Superior temporal gyrus (tissue), 1 donor: ENCODE results near the gene PEAR1.
A peak's percentile ranks its signal among the peaks of the same experiment; 100 is the strongest.

Experiments
- DNase-seq: peaks from one replicate; pipeline ENCODE4 v3.0.0-alpha.2; 2016; ENCODE audit errors: extremely low spot score

Gene PEAR1

DNA sequence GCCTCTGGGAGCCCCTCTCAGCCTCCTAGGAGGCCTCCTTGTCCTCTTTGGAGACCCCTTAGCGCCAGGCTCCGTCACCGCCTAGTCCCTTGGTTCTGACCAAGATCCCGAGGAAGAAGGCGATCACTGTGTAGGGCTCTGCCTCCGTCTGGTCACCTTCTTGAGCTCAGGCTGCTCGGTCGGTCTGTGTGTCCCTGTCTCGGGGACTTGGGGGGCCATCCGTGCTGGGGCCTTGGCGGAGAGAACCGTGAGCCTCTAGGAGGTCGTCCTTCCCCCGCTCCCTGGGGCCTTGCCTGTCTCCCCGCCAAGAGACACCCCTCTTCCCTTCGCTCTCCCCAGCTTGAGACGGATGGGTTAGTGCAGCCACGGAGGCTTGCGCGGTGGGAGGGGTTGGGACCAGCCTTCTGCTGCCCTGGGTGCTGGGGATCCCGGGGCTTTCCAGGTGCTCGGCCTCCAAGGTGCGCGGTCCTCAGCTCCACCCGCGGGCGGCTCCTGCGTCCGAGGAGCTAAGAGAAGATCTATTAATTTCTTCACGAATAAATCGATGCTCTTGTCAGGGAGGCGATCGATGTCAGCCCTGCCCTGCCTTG is 33.9 kb upstream of the PEAR1 start:
- DNase-seq, result no peak

DNA sequence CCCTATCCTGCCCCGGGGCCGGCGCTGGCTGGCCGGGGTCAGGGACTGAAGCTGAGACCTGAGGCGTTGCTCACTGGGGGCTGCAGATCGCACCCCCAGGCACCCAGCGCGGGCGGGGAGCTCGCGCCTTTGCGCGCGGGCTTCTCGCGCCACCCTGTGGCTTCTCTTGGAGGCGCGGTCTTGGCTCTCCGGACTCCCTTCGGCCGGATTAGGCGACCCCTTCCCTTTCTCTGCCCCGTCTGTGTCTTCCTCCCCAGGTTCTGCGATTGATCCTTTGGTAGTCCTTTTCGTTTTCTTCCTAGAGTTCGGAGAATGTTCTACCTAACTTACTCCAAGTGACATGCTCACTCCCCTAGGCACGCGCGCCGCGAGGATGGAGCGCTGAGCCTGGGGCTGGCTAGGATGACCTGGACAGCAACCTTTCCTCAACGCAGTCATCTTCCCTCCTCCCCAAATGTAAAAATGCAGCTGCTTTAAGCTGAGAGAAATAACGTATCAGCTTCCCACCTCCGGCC is 33.3 kb upstream of the PEAR1 start:
- DNase-seq, result peak; percentile 64

DNA sequence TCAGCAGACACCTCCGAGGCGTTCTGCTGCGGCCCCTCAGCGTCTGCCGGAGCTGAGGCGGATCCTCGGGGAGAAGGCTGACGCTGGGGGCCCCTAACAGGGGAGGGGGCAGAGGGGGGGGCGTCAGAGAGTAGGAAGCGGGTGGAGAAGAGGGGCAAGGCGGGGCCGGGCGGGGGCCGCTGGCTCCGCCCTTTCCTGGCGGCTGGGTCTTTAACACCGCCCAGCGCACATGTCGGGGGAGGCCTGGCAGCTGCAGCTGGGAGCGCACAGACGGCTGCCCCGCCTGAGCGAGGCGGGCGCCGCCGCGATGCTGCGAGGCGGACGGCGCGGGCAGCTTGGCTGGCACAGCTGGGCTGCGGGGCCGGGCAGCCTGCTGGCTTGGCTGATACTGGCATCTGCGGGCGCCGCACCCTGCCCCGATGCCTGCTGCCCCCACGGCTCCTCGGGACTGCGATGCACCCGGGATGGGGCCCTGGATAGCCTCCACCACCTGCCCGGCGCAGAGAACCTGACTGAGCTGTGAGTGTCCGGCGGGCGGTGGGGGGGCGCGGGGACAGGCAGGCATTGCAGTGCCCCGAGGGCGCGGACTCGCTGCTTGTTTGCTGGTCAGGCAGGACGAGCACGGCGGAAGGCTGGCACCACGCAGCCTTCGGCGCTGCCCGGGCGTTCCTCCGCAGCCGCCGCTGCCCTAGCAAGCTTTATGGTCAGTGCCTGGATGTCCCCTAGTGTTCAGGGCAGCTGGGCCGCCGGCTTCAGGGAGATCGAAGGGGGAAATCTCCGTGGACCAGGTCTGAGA is 32.7 kb upstream of the PEAR1 start, which contains the start of gene NTRK1:
Gene NTRK1 (plus strand): TSS at position 238 of the 796 bp plus-strand sequence. CDS start 70 bp downstream, at position 308.
- DNase-seq, result peak; percentile 18

DNA sequence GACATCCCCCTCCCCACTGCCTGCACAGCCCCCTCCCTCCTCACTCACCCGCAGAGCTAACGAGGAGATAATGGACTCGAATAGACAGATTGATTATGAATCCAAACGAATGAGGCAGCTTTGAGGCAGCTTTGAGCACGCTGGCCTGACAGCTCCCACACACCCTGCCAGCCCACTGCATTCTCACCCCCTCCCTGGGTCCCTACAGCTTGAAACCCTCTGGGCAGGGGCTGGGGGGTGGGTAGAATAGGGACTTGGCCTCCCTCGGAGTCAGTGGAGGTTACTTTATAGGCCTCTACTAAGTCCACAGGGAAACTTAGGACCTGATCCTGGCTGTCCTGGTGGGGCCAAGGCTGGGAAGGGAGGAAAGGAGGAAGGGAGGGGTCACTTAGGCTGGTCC is 30.9 kb upstream of the PEAR1 start:
- no peak for DNase-seq

DNA sequence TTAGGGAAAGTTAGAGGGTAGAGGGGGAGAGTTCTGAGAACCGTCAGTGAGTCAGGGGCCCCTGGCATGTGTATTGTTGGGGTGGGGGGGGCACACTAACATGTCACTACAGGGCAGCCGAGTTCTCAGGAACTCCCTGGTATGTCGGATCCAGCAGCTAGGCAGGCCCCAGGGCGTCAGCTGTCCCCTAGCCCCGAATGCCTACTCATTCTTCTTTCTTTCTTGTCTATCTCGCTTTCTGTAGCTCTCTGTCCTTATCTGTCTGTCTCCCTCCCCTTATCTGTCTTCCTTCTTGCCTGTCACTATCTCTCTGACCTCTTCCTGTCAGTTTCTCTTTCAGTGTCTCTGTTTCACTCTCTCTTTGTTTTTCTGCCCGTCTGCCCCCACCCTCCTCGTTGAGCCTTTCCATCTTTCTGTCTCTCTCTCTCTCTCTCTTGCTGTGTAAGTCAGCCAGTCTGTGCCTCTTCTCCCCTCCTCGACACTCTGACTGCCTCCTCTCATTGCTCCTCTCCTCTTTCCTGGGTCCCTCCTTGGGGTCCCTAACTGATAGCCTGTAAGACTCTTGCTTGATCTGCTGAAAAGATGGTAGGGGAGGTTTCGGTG is 30.4 kb upstream of the PEAR1 start:
- DNase-seq, result no peak

DNA sequence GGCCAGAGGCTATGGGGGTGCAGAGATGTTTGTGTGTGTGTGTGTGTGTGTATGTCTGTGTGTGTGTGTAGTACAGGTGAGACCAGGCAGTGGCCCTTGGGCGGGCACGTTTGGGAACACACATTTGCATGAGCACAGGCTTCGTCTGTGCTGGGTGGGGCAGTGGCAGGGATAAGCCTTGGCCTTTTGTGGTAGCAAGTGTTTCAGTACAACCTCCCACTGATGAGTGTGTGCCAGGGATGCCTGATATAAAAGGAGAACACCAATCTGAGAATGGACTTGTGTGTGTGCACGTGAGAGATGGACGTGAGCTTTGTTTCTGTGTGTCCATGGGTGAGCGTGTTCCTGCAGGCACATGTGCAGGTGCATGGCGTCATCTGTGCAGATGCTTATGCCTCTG is 29.9 kb upstream of the PEAR1 start:
- no peak for DNase-seq

DNA sequence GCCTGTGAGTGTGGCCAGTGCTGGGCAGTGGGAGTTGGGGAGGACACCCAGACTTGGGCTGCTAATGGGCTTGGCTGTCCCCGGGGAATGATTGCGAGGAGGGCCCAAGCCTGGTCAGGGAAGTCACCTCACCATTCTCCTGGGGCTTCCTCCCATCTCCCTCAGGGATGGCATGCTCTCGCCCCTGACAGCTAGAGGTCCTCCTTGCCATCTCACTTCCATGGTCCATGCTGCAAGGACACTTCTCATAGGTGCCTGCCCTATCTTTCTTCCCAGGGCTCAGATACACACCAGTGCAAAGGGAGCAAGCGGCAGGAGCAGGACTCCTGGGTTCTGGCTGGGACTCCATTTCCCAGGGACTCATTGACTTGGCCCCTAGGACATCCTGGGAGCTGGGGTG is 28.7 kb upstream of the PEAR1 start:
- no peak for DNase-seq

DNA sequence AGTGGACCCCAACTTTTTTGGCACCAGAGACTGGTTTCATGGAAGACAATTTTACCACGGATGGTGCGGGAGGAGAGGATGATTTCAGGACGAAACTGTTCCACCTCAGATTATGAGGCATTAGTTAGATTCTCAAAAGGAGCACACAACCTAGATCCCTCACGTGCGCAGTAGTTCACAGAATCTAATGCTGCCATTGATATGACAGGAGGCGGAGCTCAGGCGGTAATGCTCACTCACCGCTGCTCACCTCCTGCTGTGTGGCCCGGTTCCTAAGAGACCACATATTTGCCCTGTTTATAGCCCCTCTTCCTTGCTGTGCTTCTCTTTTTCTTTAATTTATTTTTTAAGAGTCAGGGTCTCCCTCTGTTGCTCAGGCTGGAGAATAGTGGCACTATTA is 28.3 kb upstream of the PEAR1 start:
- no peak for DNase-seq

DNA sequence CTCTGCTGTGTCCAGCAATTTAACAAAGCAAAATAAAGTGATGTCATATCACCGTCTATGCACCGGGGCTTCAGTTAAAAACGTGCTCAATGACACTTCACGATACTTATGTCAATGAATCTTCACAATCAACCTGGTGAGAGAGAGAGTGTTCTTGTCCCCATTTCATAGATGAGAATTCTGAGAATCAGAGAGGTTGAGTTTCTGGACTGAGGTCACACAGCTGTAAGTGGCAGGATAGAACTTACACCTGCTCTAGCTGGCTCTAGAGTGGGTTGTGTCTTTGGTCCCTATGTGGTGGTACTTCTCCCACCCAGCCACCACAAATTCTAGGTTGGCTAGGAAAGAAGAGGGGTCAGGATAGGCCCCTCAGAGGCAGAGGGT is 27.7 kb upstream of the PEAR1 start:
- no peak for DNase-seq

DNA sequence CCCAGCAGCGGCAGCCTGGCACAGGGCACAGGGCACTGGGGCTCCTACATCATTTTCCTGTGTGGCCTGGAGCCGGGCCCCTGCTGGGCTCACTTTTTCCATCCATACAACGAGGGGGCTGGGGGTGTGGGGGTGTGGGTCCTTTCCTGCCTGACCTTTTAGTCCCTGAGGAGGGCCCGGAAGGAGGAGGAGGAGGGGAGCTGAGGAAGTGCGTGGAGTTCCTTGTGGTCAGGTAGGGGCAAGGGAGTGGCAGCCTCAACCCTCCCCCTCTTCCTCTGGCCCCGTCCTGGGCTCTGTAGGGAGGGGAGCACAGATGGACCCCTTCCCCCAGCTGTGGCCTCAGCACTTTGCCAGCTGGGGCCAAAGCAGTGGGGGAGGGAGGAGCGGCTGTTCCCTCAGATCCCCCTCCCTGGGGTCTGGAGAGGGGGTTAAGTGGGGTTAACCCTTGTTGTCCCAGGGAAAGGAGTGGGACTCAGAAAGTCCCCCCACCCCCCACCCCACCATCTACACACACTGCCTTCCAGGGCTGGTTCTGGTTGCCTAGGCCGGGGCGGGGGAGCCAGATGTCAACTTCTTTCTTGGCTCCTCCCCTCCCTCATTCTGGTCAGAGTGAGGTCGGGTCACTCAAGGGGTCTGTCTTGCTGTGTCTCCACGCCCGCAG is 27.1 kb upstream of the PEAR1 start:
- DNase-seq, result no peak

DNA sequence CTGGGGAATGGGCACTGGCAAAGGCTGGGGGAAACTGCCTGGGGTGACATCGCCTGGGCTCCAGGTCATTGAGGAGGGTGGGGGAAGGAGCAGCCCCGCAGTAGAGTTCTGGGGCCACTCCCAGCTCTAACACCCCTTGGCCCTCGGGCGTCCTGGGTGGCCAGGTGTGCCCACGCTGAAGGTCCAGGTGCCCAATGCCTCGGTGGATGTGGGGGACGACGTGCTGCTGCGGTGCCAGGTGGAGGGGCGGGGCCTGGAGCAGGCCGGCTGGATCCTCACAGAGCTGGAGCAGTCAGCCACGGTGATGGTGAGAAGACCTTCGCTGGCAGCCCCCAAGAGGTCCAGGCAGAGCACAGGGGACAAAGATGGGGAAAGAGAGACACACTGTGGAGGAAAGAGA is 25.2 kb upstream of the PEAR1 start:
- no peak for DNase-seq

DNA sequence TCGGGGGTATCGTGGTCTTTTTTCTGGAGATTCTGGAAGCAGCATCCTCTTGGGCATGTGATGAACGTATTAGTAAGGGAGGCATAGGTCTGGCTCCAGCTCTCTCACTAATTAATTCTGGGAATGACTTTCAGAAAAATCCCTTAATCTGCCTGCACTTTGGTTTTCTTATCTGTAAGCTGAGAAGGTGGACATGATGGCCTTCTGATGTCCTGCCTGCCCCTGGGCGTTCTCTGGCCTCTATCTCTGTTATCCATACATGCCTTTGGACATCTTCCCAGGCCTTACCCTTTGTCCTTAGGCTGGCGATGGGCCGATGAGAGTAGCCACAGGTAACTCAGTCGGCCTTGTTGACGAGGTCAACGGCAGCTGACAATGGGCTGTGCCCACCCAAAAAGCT is 24.1 kb upstream of the PEAR1 start:
- DNase-seq, result no peak

DNA sequence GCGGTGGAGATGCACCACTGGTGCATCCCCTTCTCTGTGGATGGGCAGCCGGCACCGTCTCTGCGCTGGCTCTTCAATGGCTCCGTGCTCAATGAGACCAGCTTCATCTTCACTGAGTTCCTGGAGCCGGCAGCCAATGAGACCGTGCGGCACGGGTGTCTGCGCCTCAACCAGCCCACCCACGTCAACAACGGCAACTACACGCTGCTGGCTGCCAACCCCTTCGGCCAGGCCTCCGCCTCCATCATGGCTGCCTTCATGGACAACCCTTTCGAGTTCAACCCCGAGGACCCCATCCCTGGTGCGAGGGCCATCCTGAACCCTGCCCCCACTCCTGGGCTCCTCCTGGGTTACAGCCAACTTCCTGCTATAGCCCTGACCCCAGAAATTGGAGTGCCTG is 19.9 kb upstream of the PEAR1 start:
- DNase-seq, result no peak

DNA sequence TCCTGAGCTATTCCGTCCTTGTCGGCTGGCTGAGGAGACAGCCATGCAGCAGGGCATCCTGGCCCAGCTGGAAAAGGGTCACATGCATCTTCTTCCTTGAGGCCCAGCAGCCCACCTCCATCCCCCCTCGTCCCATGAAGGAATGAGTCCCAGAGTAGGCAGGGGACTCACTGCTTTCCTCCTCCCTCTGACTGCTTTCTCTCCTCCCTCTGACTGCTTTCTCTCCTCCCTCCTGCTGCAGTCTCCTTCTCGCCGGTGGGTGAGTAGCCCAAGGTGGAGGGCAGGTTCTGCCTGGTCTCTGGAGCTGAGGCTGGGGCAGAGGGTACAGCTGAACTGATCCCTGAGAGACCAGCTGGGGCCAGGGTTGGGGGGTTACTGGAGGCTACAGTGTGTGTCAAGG is 19.4 kb upstream of the PEAR1 start:
- no peak for DNase-seq

DNA sequence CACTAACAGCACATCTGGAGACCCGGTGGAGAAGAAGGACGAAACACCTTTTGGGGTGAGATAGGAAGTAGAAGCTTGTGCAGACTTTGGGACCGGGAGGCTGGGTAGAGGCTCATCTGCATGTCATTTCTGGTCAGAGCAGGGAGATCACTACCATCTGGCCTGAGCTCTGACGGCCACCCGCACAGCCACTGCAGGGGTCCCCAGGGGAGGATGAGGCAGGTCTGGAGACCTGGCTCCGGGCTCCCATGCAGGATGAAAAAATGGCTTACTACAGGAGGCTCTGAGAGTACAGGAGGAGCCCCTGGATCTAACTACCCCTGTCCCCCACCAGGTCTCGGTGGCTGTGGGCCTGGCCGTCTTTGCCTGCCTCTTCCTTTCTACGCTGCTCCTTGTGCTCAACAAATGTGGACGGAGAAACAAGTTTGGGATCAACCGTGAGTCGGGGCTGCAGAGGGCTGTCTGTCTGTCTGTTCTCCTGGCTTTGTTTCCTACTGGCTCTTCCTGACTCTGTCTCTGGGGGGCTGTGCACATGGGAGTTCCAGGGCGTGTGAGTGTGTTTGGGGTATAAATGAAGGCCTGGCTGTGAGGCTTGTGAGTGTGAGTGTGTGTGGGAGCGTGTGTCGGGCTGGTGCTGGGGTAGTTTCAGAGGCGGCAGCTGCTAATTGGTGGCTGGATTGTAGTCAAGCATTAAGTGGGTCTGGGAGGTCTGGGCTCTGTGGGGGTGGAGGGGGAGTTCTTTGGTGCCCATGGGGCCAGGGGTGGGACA is 18.8 kb upstream of the PEAR1 start:
- DNase-seq, result no peak

DNA sequence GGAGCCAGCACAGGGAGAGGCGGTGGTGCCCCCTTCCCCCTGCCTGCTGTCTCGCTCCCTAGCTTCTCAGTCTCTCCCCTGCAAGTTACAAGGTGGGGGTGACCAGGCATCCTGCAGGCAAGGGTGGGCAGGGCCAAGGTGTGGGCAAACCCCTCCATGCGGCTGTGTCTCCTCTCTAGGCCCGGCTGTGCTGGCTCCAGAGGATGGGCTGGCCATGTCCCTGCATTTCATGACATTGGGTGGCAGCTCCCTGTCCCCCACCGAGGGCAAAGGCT is 18.2 kb upstream of the PEAR1 start:
- DNase-seq, result no peak

DNA sequence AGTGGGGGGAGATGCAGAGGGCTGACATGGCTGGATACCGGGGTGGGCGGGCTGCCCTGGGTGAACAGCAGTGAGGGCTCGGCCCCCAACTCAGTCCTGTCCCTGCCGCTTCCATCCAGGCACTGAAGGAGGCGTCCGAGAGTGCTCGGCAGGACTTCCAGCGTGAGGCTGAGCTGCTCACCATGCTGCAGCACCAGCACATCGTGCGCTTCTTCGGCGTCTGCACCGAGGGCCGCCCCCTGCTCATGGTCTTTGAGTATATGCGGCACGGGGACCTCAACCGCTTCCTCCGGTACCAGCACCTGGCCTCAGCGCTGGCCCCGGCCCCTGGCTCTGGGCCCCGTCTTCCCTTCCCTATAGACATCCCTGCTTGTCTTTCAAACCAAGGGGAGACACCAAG is 17.2 kb upstream of the PEAR1 start:
- DNase-seq, result no peak

DNA sequence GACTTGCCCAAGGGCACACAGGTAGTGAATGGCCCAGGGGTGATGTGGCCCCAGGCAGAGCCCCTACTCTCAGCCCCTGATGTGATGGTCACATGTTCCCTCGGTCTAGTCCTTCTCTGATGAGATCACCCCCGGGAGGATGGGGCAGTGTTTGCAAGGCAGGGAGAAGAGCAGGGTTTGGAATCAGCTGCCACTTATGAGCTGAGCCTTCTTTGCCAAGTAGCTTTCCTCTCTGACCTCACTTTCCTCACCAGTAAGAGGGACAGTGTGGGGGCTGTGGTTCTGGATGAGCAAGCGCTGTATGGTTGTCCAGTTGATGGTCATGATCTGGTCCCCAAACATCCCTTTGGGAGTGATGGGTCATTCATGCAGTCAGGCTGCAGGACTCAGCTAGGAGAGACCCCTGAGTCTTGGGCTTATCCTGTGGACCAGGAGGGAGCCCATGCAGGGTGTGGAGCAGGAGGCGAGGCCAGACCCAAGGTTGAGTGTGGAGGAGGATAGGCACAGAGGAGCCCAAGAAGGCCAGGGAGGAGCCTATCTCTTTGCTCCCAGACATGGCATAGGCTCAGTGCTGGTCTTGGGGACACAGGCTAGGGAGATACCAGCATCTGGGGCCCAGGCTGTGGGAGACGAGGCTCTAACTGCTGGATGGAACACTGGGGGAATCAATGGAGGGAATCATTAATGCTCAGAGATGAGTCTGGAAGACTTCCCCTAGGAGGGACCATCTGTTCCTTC is 15.9 kb upstream of the PEAR1 start:
- DNase-seq, result no peak

DNA sequence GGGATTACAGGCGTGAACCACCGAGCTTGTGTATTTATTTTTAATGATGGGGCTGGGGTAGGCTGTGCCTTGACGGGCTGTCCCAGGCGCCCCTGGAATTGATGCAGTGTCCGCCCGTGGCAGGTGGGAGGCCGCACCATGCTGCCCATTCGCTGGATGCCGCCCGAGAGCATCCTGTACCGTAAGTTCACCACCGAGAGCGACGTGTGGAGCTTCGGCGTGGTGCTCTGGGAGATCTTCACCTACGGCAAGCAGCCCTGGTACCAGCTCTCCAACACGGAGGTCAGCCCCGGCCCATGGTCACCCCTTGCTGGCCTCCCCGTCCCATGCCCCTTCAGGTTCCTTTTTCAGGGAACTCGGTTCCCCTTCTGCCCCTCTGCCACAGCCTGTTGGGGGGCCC is 13.6 kb upstream of the PEAR1 start:
- DNase-seq, result no peak

DNA sequence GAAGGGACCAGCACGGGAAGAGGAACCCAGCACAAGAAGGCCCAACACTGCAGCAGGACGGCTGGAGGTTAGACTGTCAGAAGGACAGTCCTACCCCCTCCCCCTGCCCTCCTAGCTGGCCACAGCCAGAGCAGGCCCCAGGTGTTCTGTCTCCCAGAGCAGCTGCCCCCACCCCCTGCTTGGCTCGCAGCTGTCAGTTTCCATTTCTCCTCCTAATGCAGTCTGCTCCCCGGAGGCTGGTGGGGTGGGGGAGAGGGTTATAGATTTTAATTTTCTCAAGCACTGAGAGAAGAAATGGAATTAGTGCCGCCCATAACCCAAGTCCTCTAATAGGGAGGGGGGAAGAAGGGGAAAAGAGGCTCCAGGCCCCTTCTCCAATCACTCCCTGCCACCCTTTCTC is 13.0 kb upstream of the PEAR1 start:
- DNase-seq, result no peak

DNA sequence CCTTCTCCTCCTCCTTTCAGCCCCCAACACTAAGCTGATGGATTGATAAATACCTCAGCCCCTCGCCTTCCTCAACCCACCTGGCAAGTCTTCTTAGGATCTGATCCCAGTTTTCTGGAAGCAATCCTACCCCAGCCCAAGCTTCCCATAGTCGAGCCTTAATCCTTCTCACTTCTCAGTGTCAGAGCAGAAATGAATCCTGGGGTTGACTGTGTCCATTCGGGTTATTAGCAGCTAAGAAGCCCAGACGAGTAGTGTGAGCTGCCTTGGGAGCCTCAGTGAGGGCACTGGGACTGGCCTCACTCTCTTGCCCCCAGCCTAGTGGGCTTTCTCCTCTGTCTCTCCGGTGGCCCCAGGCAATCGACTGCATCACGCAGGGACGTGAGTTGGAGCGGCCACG is 12.4 kb upstream of the PEAR1 start:
- no peak for DNase-seq
